IPS-NIHi11 (cell line): Measurements from ENCODE around the gene PIBF1.
"Not testable (repeated sequence)": the region's sequence is repeated elsewhere in the genome, so short reads cannot be mapped to it uniquely, and the experiment has no call there.

Source experiments
- DNase-seq: peaks from one replicate; pipeline ENCODE4 v3.0.0; 2012; ENCODE audit warnings: mixed read lengths, low spot score

Gene PIBF1

GRCh38 chr13:72820898-72821279, 39.0 kb downstream of the PIBF1 start:
- DNase-seq = no peak

- no peak for DNase-seq
These were observed 41.1 kb downstream of the PIBF1 start for GRCh38 chr13:72823081-72823480.

GRCh38 chr13:72823724-72824123, 41.8 kb downstream of the PIBF1 start:
- DNase-seq = no peak

- no peak for DNase-seq
These were observed 52.7 kb downstream of the PIBF1 start for GRCh38 chr13:72834601-72835000.

- peak; percentile 80 for DNase-seq
These were observed 58.0 kb downstream of the PIBF1 start for GRCh38 chr13:72839831-72840426.

GRCh38 chr13:72842991-72843390, 61.1 kb downstream of the PIBF1 start:
- DNase-seq = no peak

- not testable (repeated sequence) for DNase-seq
These were observed 63.2 kb downstream of the PIBF1 start for GRCh38 chr13:72845148-72845547.

- no peak for DNase-seq
These were observed 67.6 kb downstream of the PIBF1 start for GRCh38 chr13:72849571-72849970.

- peak; percentile 9 for DNase-seq
These were observed 69.2 kb downstream of the PIBF1 start for GRCh38 chr13:72850959-72851677.

- DNase-seq = peak; percentile 9
These were observed 69.7 kb downstream of the PIBF1 start for GRCh38 chr13:72851678-72852014.

GRCh38 chr13:72852207-72852606, 70.3 kb downstream of the PIBF1 start:
- DNase-seq = no peak

- DNase-seq = no peak
These were observed 71.1 kb downstream of the PIBF1 start for GRCh38 chr13:72853000-72853399.

GRCh38 chr13:72864142-72865011, 82.4 kb downstream of the PIBF1 start:
- DNase-seq = no peak

- no peak for DNase-seq
These were observed 86.3 kb downstream of the PIBF1 start for GRCh38 chr13:72868229-72868628.

GRCh38 chr13:72875233-72875632, 93.3 kb downstream of the PIBF1 start:
- DNase-seq = no peak

- no peak for DNase-seq
These were observed 102.2 kb downstream of the PIBF1 start for GRCh38 chr13:72884101-72884500.

GRCh38 chr13:72886272-72887067, 104.5 kb downstream of the PIBF1 start:
- DNase-seq = no peak

GRCh38 chr13:72889495-72889894, 107.6 kb downstream of the PIBF1 start:
- no peak for DNase-seq

GRCh38 chr13:72890546-72890945, 108.6 kb downstream of the PIBF1 start:
- DNase-seq = no peak

- no peak for DNase-seq
These were observed 109.5 kb downstream of the PIBF1 start for GRCh38 chr13:72891423-72891822.

GRCh38 chr13:72896869-72897268, 114.9 kb downstream of the PIBF1 start:
- DNase-seq = no peak

- not testable (repeated sequence) for DNase-seq
These were observed 119.6 kb downstream of the PIBF1 start for GRCh38 chr13:72901546-72901945.
